Measurements from ENCODE around the gene CAMK2N1.

GRCh38 chr1:20492751-20493150 lies 6.7 kb upstream of the CAMK2N1 start:
- TF ChIP-seq CTCF (IDR thresholded peaks at IDR 0.05) (no peak), POLR2AphosphoS5 (IDR thresholded peaks at IDR 0.05; ENCODE audit: low read depth, low read length) (no peak), REST (IDR thresholded peaks at IDR 0.05; ENCODE audit: insufficient read depth in 1 of 2, low read depth in 2 of 2, low read length in 1 of 2) (no peak)

Data from Panc1 (cell line).